Naive thymus-derived CD4-positive, alpha-beta T cell (primary cell): Measurements from ENCODE around the gene GPR27. TPM values are rescaled to one million over a fixed set of nuclear protein-coding genes. Genes with fewer than 3 reads are reported as not detected.
A peak's percentile ranks its signal among the peaks of the same experiment; 100 is the strongest.

Source experiments
- ATAC-seq: fragments of 150-1000 bp; cut with Tn5 transposase; 2 replicates; pipeline ENCODE4 v1.10.0; 2021; ENCODE audit warnings: mild to moderate bottlenecking, moderate library complexity
- CTCF ChIA-PET: fragments of 350-600 bp; sonication (Branson Sonifier 250); formaldehyde crosslinking; loops from one replicate; lab custom pipeline; 2021; ENCODE audit warnings: antibody characterized with exemption; lab: Charles Lee
- POLR2A ChIA-PET: fragments of 350-600 bp; sonication (Branson Sonifier 250); formaldehyde crosslinking; loops from one replicate; lab custom pipeline; 2021; ENCODE audit warnings: antibody characterized with exemption, inconsistent platforms; lab: Charles Lee
- DNase-seq, 9 donors: peaks; one replicate each; pipeline versions ENCODE4 v3.0.0 to v3.0.0-alpha.2; 2020 to 2022; ENCODE audit warnings: mixed read lengths in 1 of 9
- H3K27ac ChIP-seq: one replicate; pipeline ENCODE4 v1.7.0; 2013; ENCODE audit warnings: mild to moderate bottlenecking, low read depth, low read length, moderate library complexity
- H3K27me3 ChIP-seq, 2 donors: one replicate each; pipeline ENCODE4 v1.7.0; 2013; ENCODE audit warnings: low read length in 2 of 2, mild to moderate bottlenecking in 2 of 2, moderate library complexity in 2 of 2; ENCODE audit not compliant: control insufficient read depth in 2 of 2, insufficient read depth in 2 of 2
- H3K36me3 ChIP-seq, 3 experiments: 1 replicate in 2 of 3; 2 replicates in 1 of 3; pipeline ENCODE4 v1.7.0; 2013; ENCODE audit warnings: low read length in 3 of 3, mild to moderate bottlenecking in 3 of 3, moderate library complexity in 1 of 3; ENCODE audit not compliant: insufficient read depth in 3 of 3, control insufficient read depth in 2 of 3
- H3K4me1 ChIP-seq, 2 donors: one replicate each; pipeline ENCODE4 v1.7.0; 2013; ENCODE audit warnings: low read length in 2 of 2, mild to moderate bottlenecking in 2 of 2, moderate library complexity in 1 of 2; ENCODE audit not compliant: control insufficient read depth in 2 of 2, insufficient read depth in 2 of 2
- H3K4me3 ChIP-seq: 2 replicates; pipeline ENCODE4 v1.7.0; 2013; ENCODE audit warnings: mild to moderate bottlenecking, low read length
- H3K9me3 ChIP-seq, 3 experiments: 1 replicate in 2 of 3; 2 replicates in 1 of 3; pipeline ENCODE4 v1.7.0; 2013; ENCODE audit warnings: low read length in 3 of 3; ENCODE audit not compliant: control insufficient read depth in 2 of 3
- H3K27ac Mint-ChIP-seq, 9 donors: one replicate each; pipeline ENCODE4 v1.8.0; 2020 to 2022; ENCODE audit warnings: mixed read lengths in 9 of 9, mild to moderate bottlenecking in 8 of 9, moderate library complexity in 5 of 9, inconsistent platforms in 2 of 9
- H3K27me3 Mint-ChIP-seq, 5 donors: one replicate each; pipeline ENCODE4 v1.8.0; 2021 to 2022; ENCODE audit warnings: mixed read lengths in 5 of 5, mild to moderate bottlenecking in 1 of 5
- H3K36me3 Mint-ChIP-seq, 5 donors: one replicate each; pipeline ENCODE4 v1.8.0; 2020 to 2022; ENCODE audit warnings: mixed read lengths in 5 of 5, mild to moderate bottlenecking in 3 of 5, inconsistent platforms in 1 of 5
- H3K4me1 Mint-ChIP-seq, 7 donors: one replicate each; pipeline ENCODE4 v1.8.0; 2020 to 2022; ENCODE audit warnings: mixed read lengths in 7 of 7, mild to moderate bottlenecking in 3 of 7, inconsistent platforms in 1 of 7
- H3K4me3 Mint-ChIP-seq, 10 donors: one replicate each; pipeline ENCODE4 v1.8.0; 2020 to 2022; ENCODE audit warnings: mild to moderate bottlenecking in 10 of 10, mixed read lengths in 10 of 10, moderate library complexity in 6 of 10, inconsistent platforms in 2 of 10
- H3K9me3 Mint-ChIP-seq, 11 donors: one replicate each; pipeline ENCODE4 v1.8.0; 2020 to 2022; ENCODE audit warnings: mixed read lengths in 11 of 11, mild to moderate bottlenecking in 4 of 11, inconsistent platforms in 1 of 11, moderate library complexity in 1 of 11
- intact Hi-C, 2 donors: fragments of 100-400 bp; cut with micrococcal nuclease; formaldehyde crosslinking; loops; one replicate each; pipeline ENCODE4 v1.15.1; 2023
- polyA plus RNA-seq, 2 donors: library from polyadenylated mRNA; unstranded; fragments of 300-500 nt; fragmentation: Illumina TruSeq; gene quantifications; one replicate each; pipeline ENCODE4 v1.2.3, GENCODE V29; 2021
- total RNA-seq, 6 experiments: library from RNA in 5 of 6; stranded (reverse) in 5 of 6; gene quantifications; 1 replicate in 5 of 6; 2 replicates in 1 of 6; pipeline ENCODE4 v1.2.3 and lab custom pipeline; 2021 to 2026

GPR27 gene, protein sequence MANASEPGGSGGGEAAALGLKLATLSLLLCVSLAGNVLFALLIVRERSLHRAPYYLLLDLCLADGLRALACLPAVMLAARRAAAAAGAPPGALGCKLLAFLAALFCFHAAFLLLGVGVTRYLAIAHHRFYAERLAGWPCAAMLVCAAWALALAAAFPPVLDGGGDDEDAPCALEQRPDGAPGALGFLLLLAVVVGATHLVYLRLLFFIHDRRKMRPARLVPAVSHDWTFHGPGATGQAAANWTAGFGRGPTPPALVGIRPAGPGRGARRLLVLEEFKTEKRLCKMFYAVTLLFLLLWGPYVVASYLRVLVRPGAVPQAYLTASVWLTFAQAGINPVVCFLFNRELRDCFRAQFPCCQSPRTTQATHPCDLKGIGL
- 1 to 10 TPM in 1 of 5 experiments, under 1 TPM in 1, not detected in 3; 0.24 to 4.7 TPM for total RNA-seq
- under 1 TPM in 1 of 2 donors, not detected in 1; 0.60 TPM for polyA plus RNA-seq
- total RNA-seq (lab: John Stamatoyannopoulos, UW) = not detected

DNA sequence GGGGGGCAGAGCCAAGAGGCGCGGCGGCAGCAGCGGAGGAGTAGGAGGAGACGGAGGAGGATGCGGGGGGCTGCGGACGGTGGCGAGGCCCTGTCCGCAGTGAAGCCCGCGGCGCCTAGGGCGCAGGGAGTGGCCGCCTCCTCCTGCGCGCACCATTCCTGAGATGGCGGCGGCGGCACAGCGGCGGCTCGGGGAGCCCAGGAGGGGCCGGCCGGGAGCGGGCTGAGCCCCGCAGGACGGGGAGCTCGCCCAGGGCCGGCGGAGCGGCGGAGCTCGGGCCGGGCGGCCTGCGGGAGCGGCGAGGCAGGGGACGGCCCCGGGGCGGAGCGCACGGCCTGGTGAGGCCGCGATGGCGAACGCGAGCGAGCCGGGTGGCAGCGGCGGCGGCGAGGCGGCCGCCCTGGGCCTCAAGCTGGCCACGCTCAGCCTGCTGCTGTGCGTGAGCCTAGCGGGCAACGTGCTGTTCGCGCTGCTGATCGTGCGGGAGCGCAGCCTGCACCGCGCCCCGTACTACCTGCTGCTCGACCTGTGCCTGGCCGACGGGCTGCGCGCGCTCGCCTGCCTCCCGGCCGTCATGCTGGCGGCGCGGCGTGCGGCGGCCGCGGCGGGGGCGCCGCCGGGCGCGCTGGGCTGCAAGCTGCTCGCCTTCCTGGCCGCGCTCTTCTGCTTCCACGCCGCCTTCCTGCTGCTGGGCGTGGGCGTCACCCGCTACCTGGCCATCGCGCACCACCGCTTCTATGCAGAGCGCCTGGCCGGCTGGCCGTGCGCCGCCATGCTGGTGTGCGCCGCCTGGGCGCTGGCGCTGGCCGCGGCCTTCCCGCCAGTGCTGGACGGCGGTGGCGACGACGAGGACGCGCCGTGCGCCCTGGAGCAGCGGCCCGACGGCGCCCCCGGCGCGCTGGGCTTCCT is at the start of gene GPR27:
TSS of gene GPR27 (plus strand) at position 155 of the 909 bp plus-strand sequence. CDS start at position 350, 195 bp downstream.
- DNase-seq (peak in 5 of 9 donors; percentile 16 to 42 (median 24)), ATAC-seq (peak; percentile 65)
- ChIA-PET POLR2A (no interaction called here), CTCF (no interaction called here)
- intact Hi-C loops = loop anchor here in 1 of 2 donors (5.0 kb wide), 1 partner anchor 33 kb away; the partner anchor contains the start of gene PROK2
- H3K9me3 ChIP-seq = no peaks in the 10 kb centered on the region
- peak within 1 kb of the TSS; percentile 38 for H3K4me3 ChIP-seq
- H3K36me3 ChIP-seq = no peaks in the 10 kb centered on the region
- Mint-ChIP-seq H3K4me1 (peaks cover 0 to 15% (median 13%) of the 10 kb centered on the region in 7 donors), H3K27ac (no peak within 1 kb of the TSS), H3K9me3 (no peaks in the 10 kb centered on the region), H3K4me3 (peak within 1 kb of the TSS; percentile 29 to 90 (median 79)), H3K27me3 (peaks cover 33 to 73% (median 41%) of the 10 kb centered on the region in 5 donors), H3K36me3 (peaks cover 0 to 8% (median 0%) of the 10 kb centered on the region in 5 donors)
- peaks cover 0 to 5% of the 10 kb centered on the region in 2 donors for H3K4me1 ChIP-seq
- peaks cover 0 to 6% of the 10 kb centered on the region in 2 donors for H3K27me3 ChIP-seq
- no peak within 1 kb of the TSS for H3K27ac ChIP-seq

DNA sequence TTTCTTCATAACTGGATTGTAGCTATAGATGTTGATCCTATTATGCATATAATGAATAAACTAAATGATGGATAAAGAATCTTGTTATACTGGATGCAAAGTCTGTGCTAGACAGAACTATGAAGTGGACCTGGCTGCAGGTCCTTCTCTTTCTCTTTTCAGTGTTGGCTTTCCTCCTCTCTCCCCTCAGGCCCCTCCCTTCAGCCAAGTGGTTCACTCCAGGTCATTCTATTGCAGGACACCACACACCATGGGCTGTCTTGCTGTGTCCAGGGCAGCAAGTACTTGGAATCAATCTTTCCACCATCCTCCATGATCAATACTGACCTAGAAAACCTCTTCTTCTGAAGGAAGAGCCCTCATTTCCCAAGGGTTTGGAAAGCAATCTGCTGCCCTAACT is 48.7 kb upstream of the GPR27 start:
- intact Hi-C loops = loop anchor here in 1 of 2 donors (5.0 kb wide), 1 partner anchor 1052 kb away; no protein-coding TSS in a partner anchor

DNA sequence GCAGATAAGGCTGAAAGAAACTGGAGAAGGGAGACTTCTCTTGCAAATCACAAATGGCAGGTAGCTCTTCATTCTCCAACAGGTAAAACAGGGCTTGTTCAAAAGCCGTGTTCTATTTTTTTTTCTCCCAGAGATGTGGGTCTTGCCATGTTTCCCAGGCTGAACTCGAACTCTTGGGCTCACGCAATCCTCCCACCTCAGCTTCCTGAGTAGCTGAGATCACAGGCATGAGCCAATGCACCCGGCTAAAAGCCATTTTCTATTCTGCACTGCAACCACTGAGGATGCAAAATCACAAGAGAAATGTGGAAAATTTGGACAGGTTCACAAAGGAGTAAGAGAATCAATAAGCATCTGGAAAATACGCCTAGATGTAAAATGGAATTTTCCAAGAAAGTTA is 48.0 kb upstream of the GPR27 start:
- CTCF ChIA-PET = no interaction called here
- peak overlapping the region in 1 of 10 donors; percentile 53 for H3K4me3 Mint-ChIP-seq
- POLR2A ChIA-PET = interaction anchor here (0.8 kb wide), 1 partner anchor 39 kb away, joined by 3 read pairs; no protein-coding TSS in a partner anchor
- no peaks in the 10 kb centered on the region for H3K9me3 ChIP-seq
- ATAC-seq = no peak
- H3K27ac Mint-ChIP-seq = peak overlapping the region in 6 of 9 donors; percentile 2 to 82 (median 41)
- no peak for DNase-seq
- peaks cover 0 to 17% (median 8%) of the 10 kb centered on the region in 3 experiments for H3K36me3 ChIP-seq
- intact Hi-C loops = loop anchor here in 1 of 2 donors (5.0 kb wide), 1 partner anchor 1052 kb away; no protein-coding TSS in a partner anchor
- peaks cover 38 to 43% of the 10 kb centered on the region in 2 donors for H3K4me1 ChIP-seq
- no peaks in the 10 kb centered on the region for H3K27me3 Mint-ChIP-seq
- H3K4me1 Mint-ChIP-seq = peaks cover 46 to 95% (median 72%) of the 10 kb centered on the region in 7 donors
- H3K27ac ChIP-seq = no peak overlapping the region
- no peaks in the 10 kb centered on the region for H3K9me3 Mint-ChIP-seq
- H3K36me3 Mint-ChIP-seq = peaks cover 0 to 58% (median 19%) of the 10 kb centered on the region in 5 donors
- H3K27me3 ChIP-seq = no peaks in the 10 kb centered on the region
- H3K4me3 ChIP-seq = no peak overlapping the region

More for the DNA sequence above, 48.7 kb upstream of the GPR27 start:
- POLR2A ChIA-PET = no interaction called here
- peak overlapping the region in 8 of 9 donors; percentile 3 to 86 (median 52) for H3K27ac Mint-ChIP-seq
- Histone ChIP-seq H3K27ac (no peak overlapping the region), H3K4me3 (no peak overlapping the region), H3K9me3 (no peaks in the 10 kb centered on the region), H3K4me1 (peaks cover 33 to 35% of the 10 kb centered on the region in 2 donors), H3K27me3 (no peaks in the 10 kb centered on the region), H3K36me3 (peaks cover 0 to 17% (median 8%) of the 10 kb centered on the region in 3 experiments)
- peaks cover 43 to 89% (median 64%) of the 10 kb centered on the region in 7 donors for H3K4me1 Mint-ChIP-seq
- CTCF ChIA-PET = interaction anchor here (0.7 to 1.2 kb wide), 2 partner anchors 23 to 123 kb away, joined by 3 read pairs; no protein-coding TSS in a partner anchor
- peaks cover 0 to 54% (median 19%) of the 10 kb centered on the region in 5 donors for H3K36me3 Mint-ChIP-seq
- peak overlapping the region in 1 of 10 donors; percentile 29 for H3K4me3 Mint-ChIP-seq
- DNase-seq (no peak), ATAC-seq (no peak)
- H3K9me3 Mint-ChIP-seq = no peaks in the 10 kb centered on the region
- no peaks in the 10 kb centered on the region for H3K27me3 Mint-ChIP-seq

DNA sequence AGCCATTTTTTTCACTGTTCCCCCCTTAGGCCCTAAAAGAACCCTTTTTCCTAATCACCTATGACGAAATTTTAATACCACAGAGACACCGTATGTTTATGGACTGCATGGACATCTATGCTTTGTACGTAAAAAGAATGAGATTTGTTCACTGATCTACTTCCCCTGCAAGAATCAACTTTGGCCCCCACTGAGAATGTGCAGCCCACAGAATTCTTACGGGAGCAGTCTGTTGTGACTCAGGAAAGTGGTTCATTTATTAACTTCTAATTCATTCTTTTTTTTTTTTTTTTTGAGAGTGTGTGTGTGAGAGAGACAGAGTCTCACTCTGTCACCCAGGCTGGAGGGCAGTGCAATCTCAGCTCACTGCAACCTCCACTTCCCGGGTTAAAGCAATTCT is 46.1 kb upstream of the GPR27 start:
- Mint-ChIP-seq H3K4me1 (peaks cover 38 to 93% (median 64%) of the 10 kb centered on the region in 7 donors), H3K27me3 (no peaks in the 10 kb centered on the region), H3K27ac (peak overlapping the region in 3 of 9 donors; percentile 17 to 51 (median 34)), H3K9me3 (no peaks in the 10 kb centered on the region), H3K36me3 (peaks cover 0 to 46% (median 12%) of the 10 kb centered on the region in 5 donors), H3K4me3 (no peak overlapping the region)
- ATAC-seq (no peak), DNase-seq (no peak)
- ChIA-PET POLR2A (no interaction called here), CTCF (no interaction called here)
- Histone ChIP-seq H3K36me3 (peaks cover 0 to 17% (median 8%) of the 10 kb centered on the region in 3 experiments), H3K27me3 (no peaks in the 10 kb centered on the region), H3K4me1 (peaks cover 37 to 44% of the 10 kb centered on the region in 2 donors), H3K9me3 (no peaks in the 10 kb centered on the region), H3K27ac (no peak overlapping the region), H3K4me3 (no peak overlapping the region)
- intact Hi-C loops = loop anchor here in 1 of 2 donors (5.0 kb wide), 1 partner anchor 1050 kb away; no protein-coding TSS in a partner anchor

DNA sequence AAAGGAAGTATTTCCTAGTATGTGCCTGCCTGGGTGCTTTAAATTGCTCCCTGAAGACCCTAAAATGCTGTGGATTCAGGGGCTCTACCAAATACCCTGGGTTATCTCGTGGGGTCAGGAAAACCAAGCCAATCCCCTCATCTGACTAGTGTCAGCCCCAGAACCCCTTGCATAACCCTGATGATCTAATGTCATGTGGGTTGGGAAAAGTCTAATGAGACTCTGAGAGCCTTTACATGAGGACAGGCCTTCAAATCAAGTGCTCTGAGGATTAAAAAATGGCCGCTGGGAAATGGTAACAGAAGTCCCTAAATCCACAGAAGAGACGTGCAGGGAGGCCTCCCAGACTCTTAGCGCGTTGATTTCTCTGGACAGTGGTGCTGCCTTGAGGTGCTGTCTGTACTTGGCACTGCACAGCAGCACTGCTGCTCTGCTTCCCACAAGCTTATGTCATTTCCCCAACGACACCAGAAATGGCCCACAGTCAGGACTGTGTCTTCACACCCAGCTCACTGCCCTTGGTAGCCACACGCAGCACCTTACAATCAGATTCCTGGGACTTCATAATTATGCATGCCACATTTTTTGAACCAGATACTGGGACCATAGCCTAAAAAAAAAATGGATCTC is 45.1 kb upstream of the GPR27 start:
- H3K36me3 ChIP-seq = peaks cover 0 to 17% (median 8%) of the 10 kb centered on the region in 3 experiments
- Mint-ChIP-seq H3K9me3 (no peaks in the 10 kb centered on the region), H3K36me3 (peaks cover 0 to 43% (median 12%) of the 10 kb centered on the region in 5 donors), H3K4me3 (no peak overlapping the region), H3K27ac (peak overlapping the region in 2 of 9 donors; percentile 12 to 67), H3K4me1 (peaks cover 43 to 93% (median 61%) of the 10 kb centered on the region in 7 donors), H3K27me3 (no peaks in the 10 kb centered on the region)
- no peaks in the 10 kb centered on the region for H3K27me3 ChIP-seq
- no peak overlapping the region for H3K4me3 ChIP-seq
- POLR2A ChIA-PET = interaction anchor here (0.7 kb wide), 2 partner anchors 15 to 43 kb away, joined by 3 to 4 read pairs; no protein-coding TSS in a partner anchor
- H3K27ac ChIP-seq = no peak overlapping the region
- ATAC-seq (peak; percentile 56), DNase-seq (no peak)
- intact Hi-C loops = loop anchor here in 1 of 2 donors (5.0 kb wide), 1 partner anchor 1049 kb away; no protein-coding TSS in a partner anchor
- peaks cover 28 to 38% of the 10 kb centered on the region in 2 donors for H3K4me1 ChIP-seq
- CTCF ChIA-PET = interaction anchor here (0.6 to 1.0 kb wide), 2 partner anchors 167 to 1104 kb away, joined by 4 read pairs; no protein-coding TSS in a partner anchor
- no peaks in the 10 kb centered on the region for H3K9me3 ChIP-seq
